ENCODE data around the gene NEDD4L.
"Not testable (repeated sequence)": the region's sequence is repeated elsewhere in the genome, so short reads cannot be mapped to it uniquely, and the experiment has no call there.

The NEDD4L gene

GRCh38 chr18:58264840-58265239 lies 220.8 kb downstream of the NEDD4L start:
- DNase-seq (ENCODE audit: low read depth, low spot score) = no peak

GRCh38 chr18:58265489-58265888 lies 221.5 kb downstream of the NEDD4L start:
- DNase-seq (ENCODE audit: low read depth, low spot score) = not testable (repeated sequence)

GRCh38 chr18:58266291-58266690 lies 222.3 kb downstream of the NEDD4L start:
- DNase-seq (ENCODE audit: low read depth, low spot score) = no peak

- DNase-seq (ENCODE audit: low read depth, low spot score) = no peak
These were observed 223.5 kb downstream of the NEDD4L start for GRCh38 chr18:58267493-58267892.

- DNase-seq (ENCODE audit: low read depth, low spot score) = no peak
These were observed 224.8 kb downstream of the NEDD4L start for GRCh38 chr18:58268849-58269248.

GRCh38 chr18:58269931-58270330 lies 225.9 kb downstream of the NEDD4L start:
- DNase-seq (ENCODE audit: low read depth, low spot score) = no peak

- no peak for DNase-seq (ENCODE audit: low read depth, low spot score)
These were observed 226.4 kb downstream of the NEDD4L start for GRCh38 chr18:58270396-58270795.

GRCh38 chr18:58271770-58272169 lies 227.7 kb downstream of the NEDD4L start:
- DNase-seq (ENCODE audit: low read depth, low spot score) = no peak

GRCh38 chr18:58272209-58272608 lies 228.2 kb downstream of the NEDD4L start:
- DNase-seq (ENCODE audit: low read depth, low spot score) = no peak

- no peak for DNase-seq (ENCODE audit: low read depth, low spot score)
These were observed 228.9 kb downstream of the NEDD4L start for GRCh38 chr18:58272779-58273435.

- DNase-seq (ENCODE audit: low read depth, low spot score) = no peak
These were observed 231.2 kb downstream of the NEDD4L start for GRCh38 chr18:58275176-58275575.

GRCh38 chr18:58276789-58277739 lies 233.0 kb downstream of the NEDD4L start:
- DNase-seq (ENCODE audit: low read depth, low spot score) = no peak

GRCh38 chr18:58279504-58280175 lies 235.6 kb downstream of the NEDD4L start:
- no peak for DNase-seq (ENCODE audit: low read depth, low spot score)

GRCh38 chr18:58280191-58280590 lies 236.2 kb downstream of the NEDD4L start:
- DNase-seq (ENCODE audit: low read depth, low spot score) = no peak

GRCh38 chr18:58282872-58283271 lies 238.8 kb downstream of the NEDD4L start:
- DNase-seq (ENCODE audit: low read depth, low spot score) = not testable (repeated sequence)

- no peak for DNase-seq (ENCODE audit: low read depth, low spot score)
These were observed 240.8 kb downstream of the NEDD4L start for GRCh38 chr18:58284699-58285448.

GRCh38 chr18:58285449-58286130 lies 241.6 kb downstream of the NEDD4L start:
- no peak for DNase-seq (ENCODE audit: low read depth, low spot score)

GRCh38 chr18:58286632-58287352 lies 242.8 kb downstream of the NEDD4L start:
- no peak for DNase-seq (ENCODE audit: low read depth, low spot score)

- no peak for DNase-seq (ENCODE audit: low read depth, low spot score)
These were observed 243.6 kb downstream of the NEDD4L start for GRCh38 chr18:58287353-58288274.
